ENCODE results near the gene ASAP2. TPM values are rescaled to one million over a fixed set of nuclear protein-coding genes. Genes with fewer than 3 reads are reported as not detected.

Gene ASAP2
- total RNA-seq, 2 experiments from 2014 or later, result 0.27 TPM; not detected in 1

DNA sequence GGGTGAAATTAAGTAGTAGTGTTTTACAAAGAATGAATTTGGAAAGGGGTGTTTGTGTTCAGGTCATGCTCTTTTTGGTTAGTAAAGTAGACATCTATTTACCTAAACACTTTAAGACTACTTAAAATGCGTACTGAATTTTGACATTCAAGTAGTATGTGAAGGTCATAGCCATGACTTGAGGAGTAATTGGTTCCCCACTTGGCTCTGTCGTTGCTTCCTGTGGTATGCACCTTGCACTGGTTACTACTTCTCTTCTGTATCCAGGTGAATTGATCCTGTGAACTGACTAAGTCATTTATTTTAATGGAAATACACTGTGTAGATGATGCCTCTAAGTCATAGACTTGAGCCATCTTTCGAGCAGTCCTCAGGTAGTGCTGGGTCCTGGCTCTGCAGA lies 118.8 kb downstream of the ASAP2 start:
- TF ChIP-seq, protein P1, sequence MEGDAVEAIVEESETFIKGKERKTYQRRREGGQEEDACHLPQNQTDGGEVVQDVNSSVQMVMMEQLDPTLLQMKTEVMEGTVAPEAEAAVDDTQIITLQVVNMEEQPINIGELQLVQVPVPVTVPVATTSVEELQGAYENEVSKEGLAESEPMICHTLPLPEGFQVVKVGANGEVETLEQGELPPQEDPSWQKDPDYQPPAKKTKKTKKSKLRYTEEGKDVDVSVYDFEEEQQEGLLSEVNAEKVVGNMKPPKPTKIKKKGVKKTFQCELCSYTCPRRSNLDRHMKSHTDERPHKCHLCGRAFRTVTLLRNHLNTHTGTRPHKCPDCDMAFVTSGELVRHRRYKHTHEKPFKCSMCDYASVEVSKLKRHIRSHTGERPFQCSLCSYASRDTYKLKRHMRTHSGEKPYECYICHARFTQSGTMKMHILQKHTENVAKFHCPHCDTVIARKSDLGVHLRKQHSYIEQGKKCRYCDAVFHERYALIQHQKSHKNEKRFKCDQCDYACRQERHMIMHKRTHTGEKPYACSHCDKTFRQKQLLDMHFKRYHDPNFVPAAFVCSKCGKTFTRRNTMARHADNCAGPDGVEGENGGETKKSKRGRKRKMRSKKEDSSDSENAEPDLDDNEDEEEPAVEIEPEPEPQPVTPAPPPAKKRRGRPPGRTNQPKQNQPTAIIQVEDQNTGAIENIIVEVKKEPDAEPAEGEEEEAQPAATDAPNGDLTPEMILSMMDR (conservative IDR thresholded peaks at IDR 0.05; ENCODE audit: low read length), result no peak
- intact Hi-C loops (cut with micrococcal nuclease; ENCODE audit: unreplicated experiment), result no loop called here
- H3K79me2 ChIP-seq (ENCODE audit: insufficient read depth, low read depth, low read length), result no peaks in the 10 kb centered on the region
- CTCF ChIA-PET (ENCODE audit: unreplicated experiment), result no interaction called here
- H3K4me2 ChIP-seq (ENCODE audit: low read length), result no peak overlapping the region
- H3K9me3 ChIP-seq (ENCODE audit: low read length), result no peaks in the 10 kb centered on the region
- POLR2A ChIA-PET, result no interaction called here
- H3K9me2 ChIP-seq (ENCODE audit: insufficient read depth, low read length), result no peaks in the 10 kb centered on the region
- H2AFZ ChIP-seq (ENCODE audit: low read length), result no peak overlapping the region
- no peak overlapping the region for H3K4me3 ChIP-seq (ENCODE audit: low read depth, low read length, poor library complexity, severe bottlenecking)
- no peak overlapping the region for H3K27ac ChIP-seq (ENCODE audit: low read depth, low read length, poor library complexity, severe bottlenecking)
- no TSS peak for BruUV-seq (replicated peaks)
- H3K4me1 ChIP-seq (ENCODE audit: insufficient read depth, low read length, poor library complexity, severe bottlenecking), result peaks cover under 1% of the 10 kb centered on the region
- no peak for DNase-seq (ENCODE audit: low spot score)
- H3K36me3 ChIP-seq (ENCODE audit: insufficient read depth, low read length), result no peaks in the 10 kb centered on the region
- H4K20me1 ChIP-seq (ENCODE audit: insufficient read depth, low read length), result no peaks in the 10 kb centered on the region

DNA sequence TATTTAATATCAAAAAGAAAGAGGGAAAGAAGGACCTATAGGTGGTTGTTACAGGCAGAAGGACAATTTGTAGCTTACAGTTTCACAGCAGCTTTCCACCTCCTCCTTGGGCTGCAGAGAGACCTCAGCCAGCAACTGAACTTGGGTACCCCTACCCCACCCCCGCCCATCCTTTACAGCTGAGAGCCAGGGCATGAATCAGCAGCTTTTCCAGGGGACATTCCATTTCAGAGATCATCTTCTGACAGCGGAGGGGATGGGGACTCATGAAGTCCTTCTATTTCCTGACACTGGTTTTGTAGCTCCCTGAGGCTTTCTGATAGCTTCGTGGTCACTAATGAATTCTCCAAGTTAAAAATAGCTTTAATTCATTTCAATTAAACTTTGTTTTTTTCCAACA lies 120.4 kb downstream of the ASAP2 start:
- no peaks in the 10 kb centered on the region for H4K20me1 ChIP-seq (ENCODE audit: insufficient read depth, low read length)
- H3K4me2 ChIP-seq (ENCODE audit: low read length), result no peak overlapping the region
- CTCF ChIA-PET (ENCODE audit: unreplicated experiment), result no interaction called here
- H3K36me3 ChIP-seq (ENCODE audit: insufficient read depth, low read length), result no peaks in the 10 kb centered on the region
- H3K4me1 ChIP-seq (ENCODE audit: insufficient read depth, low read length, poor library complexity, severe bottlenecking), result peaks cover 8% of the 10 kb centered on the region
- no peak overlapping the region for H3K27ac ChIP-seq (ENCODE audit: low read depth, low read length, poor library complexity, severe bottlenecking)
- H3K9me2 ChIP-seq (ENCODE audit: insufficient read depth, low read length), result no peaks in the 10 kb centered on the region
- DNase-seq (ENCODE audit: low spot score), result no peak
- no peak overlapping the region for H2AFZ ChIP-seq (ENCODE audit: low read length)
- TF ChIP-seq EZH2phosphoT487 (IDR thresholded peaks at IDR 0.05; ENCODE audit: borderline replicate concordance, low read depth, low read length), result no peak
- TF ChIP-seq, protein P1 (conservative IDR thresholded peaks at IDR 0.05; ENCODE audit: low read length), result no peak
- no TSS peak for BruUV-seq (replicated peaks)
- no peaks in the 10 kb centered on the region for H3K79me2 ChIP-seq (ENCODE audit: insufficient read depth, low read depth, low read length)
- no peak overlapping the region for H3K4me3 ChIP-seq (ENCODE audit: low read depth, low read length, poor library complexity, severe bottlenecking)
- POLR2A ChIA-PET, result interaction anchor here (0.7 to 0.8 kb wide), 2 partner anchors 29 to 134 kb away, joined by 3 read pairs; no protein-coding TSS in a partner anchor
- no peaks in the 10 kb centered on the region for H3K9me3 ChIP-seq (ENCODE audit: low read length)
- intact Hi-C loops (cut with micrococcal nuclease; ENCODE audit: unreplicated experiment), result no loop called here

DNA sequence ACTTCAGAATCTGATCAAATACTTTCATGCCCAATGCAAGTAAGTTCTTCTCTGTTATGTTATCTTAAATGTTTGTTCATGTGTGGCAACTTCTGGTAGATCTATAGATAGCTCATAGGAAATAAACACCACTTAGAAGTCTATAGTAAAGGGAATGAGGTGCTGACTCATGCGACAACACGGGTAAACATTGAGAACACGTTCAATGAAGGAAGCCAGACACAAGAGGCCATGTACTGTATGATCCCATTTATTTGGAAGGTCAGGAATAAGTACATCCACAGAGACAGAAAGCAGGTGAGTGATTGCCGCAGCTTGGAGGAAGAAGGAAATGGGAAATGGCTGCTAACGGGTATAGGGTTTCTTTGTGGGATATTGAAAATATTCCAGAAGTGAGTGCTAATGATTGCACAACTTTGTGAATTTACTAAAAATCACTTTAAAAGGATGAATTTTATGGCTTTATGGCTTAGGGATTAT lies 121.3 kb downstream of the ASAP2 start:
- H3K4me1 ChIP-seq (ENCODE audit: insufficient read depth, low read length, poor library complexity, severe bottlenecking), result peaks cover 8% of the 10 kb centered on the region
- no peak overlapping the region for H3K27ac ChIP-seq (ENCODE audit: low read depth, low read length, poor library complexity, severe bottlenecking)
- no peak for DNase-seq (ENCODE audit: low spot score)
- no peak for TF ChIP-seq EZH2phosphoT487 (IDR thresholded peaks at IDR 0.05; ENCODE audit: borderline replicate concordance, low read depth, low read length)
- TF ChIP-seq, protein P1 (conservative IDR thresholded peaks at IDR 0.05; ENCODE audit: low read length), result no peak
- no peaks in the 10 kb centered on the region for H4K20me1 ChIP-seq (ENCODE audit: insufficient read depth, low read length)
- H2AFZ ChIP-seq (ENCODE audit: low read length), result no peak overlapping the region
- POLR2A ChIA-PET, result interaction anchor here (0.8 kb wide), 1 partner anchor 30 kb away, joined by 3 read pairs; no protein-coding TSS in a partner anchor
- BruUV-seq (replicated peaks), result no TSS peak
- no peaks in the 10 kb centered on the region for H3K9me3 ChIP-seq (ENCODE audit: low read length)
- H3K79me2 ChIP-seq (ENCODE audit: insufficient read depth, low read depth, low read length), result no peaks in the 10 kb centered on the region
- no peak overlapping the region for H3K4me2 ChIP-seq (ENCODE audit: low read length)
- CTCF ChIA-PET (ENCODE audit: unreplicated experiment), result no interaction called here
- intact Hi-C loops (cut with micrococcal nuclease; ENCODE audit: unreplicated experiment), result no loop called here
- no peak overlapping the region for H3K4me3 ChIP-seq (ENCODE audit: low read depth, low read length, poor library complexity, severe bottlenecking)
- H3K9me2 ChIP-seq (ENCODE audit: insufficient read depth, low read length), result no peaks in the 10 kb centered on the region
- H3K36me3 ChIP-seq (ENCODE audit: insufficient read depth, low read length), result no peaks in the 10 kb centered on the region
